GM23248 (cell line): ENCODE results near the gene SMIM36.

Experiments used
- EZH2 ChIP-seq: fragments of 200-600 bp; sonication (generic); IDR thresholded peaks from 2 replicates; pipeline ENCODE4 v1.6.1; 2018; ENCODE audit warnings: antibody characterized with exemption, mild to moderate bottlenecking; ENCODE audit not compliant: insufficient read depth, poor library complexity, severe bottlenecking
- EZH2phosphoT487 ChIP-seq: fragments of 200-600 bp; sonication (generic); IDR thresholded peaks from 2 replicates; pipeline ENCODE4 v1.6.1; 2018; ENCODE audit warnings: antibody characterized with exemption, moderate library complexity, mild to moderate bottlenecking, low read depth; ENCODE audit not compliant: insufficient read depth

DNA sequence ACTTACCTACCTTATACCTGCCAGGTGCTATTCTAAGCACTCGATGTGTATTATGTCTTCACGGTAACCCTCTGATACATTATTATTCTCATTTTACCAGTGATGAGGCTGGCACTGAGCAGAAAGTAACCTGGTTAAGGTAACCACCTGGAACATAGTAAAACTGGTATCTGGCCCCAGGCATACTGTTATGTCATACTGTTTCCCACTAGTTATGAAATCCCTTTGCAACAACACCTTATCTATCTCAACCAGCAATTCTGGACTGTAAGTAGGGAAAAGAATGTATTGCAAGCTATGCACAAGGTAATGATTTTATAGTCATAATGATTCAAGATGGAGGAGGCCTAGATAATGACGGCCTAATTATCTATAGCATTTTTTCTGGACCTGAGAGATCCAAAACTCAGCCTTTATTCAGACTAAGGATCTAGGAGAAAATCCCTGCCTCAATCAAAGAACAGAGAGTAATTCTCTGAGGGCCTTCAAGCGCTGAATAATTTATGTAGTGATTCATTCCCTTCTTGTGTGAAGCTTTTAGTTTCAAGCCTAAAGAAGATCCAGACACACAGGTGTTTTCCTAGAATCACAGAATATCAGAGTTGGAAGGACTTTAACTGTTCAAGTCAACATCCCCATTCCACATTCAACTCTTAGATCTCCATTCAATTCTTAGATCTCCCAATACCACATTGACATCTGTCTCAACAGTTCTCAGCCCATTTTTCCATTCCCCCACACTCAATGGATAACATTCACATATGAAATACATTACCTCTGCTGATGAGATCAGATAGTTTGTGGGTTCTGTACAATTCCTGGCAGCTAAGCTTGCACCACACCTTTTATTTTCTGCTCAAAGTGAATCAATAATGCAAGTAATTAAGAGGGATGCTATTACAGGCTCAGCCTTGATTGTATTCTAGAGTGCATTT, 74.8 kb downstream of the SMIM36 start:
- TF ChIP-seq EZH2 (no peak), EZH2phosphoT487 (no peak)
